Lower lobe of right lung (tissue), 2 donors: ENCODE results near the gene YEATS2. TPM values are rescaled to one million over a fixed set of nuclear protein-coding genes. Genes with fewer than 3 reads are reported as not detected.
A peak's percentile ranks its signal among the peaks of the same experiment; 100 is the strongest.

Experiments used
- ATAC-seq, 2 donors: fragments of 200-7000 bp; cut with Tn5 transposase; one replicate each; pipeline ENCODE4 v1.9.1; 2020 to 2022; ENCODE audit warnings: mild to moderate bottlenecking in 2 of 2, moderate library complexity in 2 of 2
- DNase-seq: peaks from one replicate; pipeline ENCODE4 v3.0.0-alpha.2; 2020
- H3K27ac ChIP-seq: fragments of 200-600 bp; one replicate; pipeline ENCODE4 v1.8.0; 2022
- H3K27me3 ChIP-seq: fragments of 200-600 bp; one replicate; pipeline ENCODE4 v1.8.0; 2022; ENCODE audit warnings: low read depth
- H3K36me3 ChIP-seq: fragments of 200-600 bp; one replicate; pipeline ENCODE4 v1.8.0; 2022; ENCODE audit warnings: mild to moderate bottlenecking
- H3K4me1 ChIP-seq: fragments of 200-600 bp; one replicate; pipeline ENCODE4 v1.8.0; 2022
- H3K4me3 ChIP-seq: fragments of 200-600 bp; one replicate; pipeline ENCODE4 v1.8.0; 2022; ENCODE audit warnings: mild to moderate bottlenecking
- H3K9me3 ChIP-seq: fragments of 200-600 bp; one replicate; pipeline ENCODE4 v1.8.0; 2022
- CTCF ChIP-seq: fragments of 200-600 bp; IDR thresholded peaks from one replicate; pipeline ENCODE4 v1.8.0; 2022; ENCODE audit warnings: antibody characterized with exemption, mild to moderate bottlenecking
- intact Hi-C: fragments of 100-400 bp; cut with DNase I; formaldehyde crosslinking; loops from one replicate; pipeline ENCODE4 v1.11.0; 2022
- total RNA-seq: library from RNA; stranded (reverse); fragmentation: NEBNext Ultra II Directional; extraction: Animal tissue kit (Norgen Biotek cat#: 25700); gene quantifications from one replicate; pipeline ENCODE4 v1.2.1, GENCODE V29; 2021
- donor health status: DM: no; HTN: yes; CAD: no; lungs with severe emphysema.

The YEATS2 gene
- total RNA-seq, 1 donor from 2014 or later: 29.0 TPM

GRCh38 chr3:183818706-183819624 lies 121.4 kb downstream of the YEATS2 start:
- no peak for TF ChIP-seq CTCF
- no peak overlapping the region for H3K4me3 ChIP-seq
- peak in 1 of 2 donors; percentile 9 for ATAC-seq

GRCh38 chr3:183819831-183820230 lies 122.2 kb downstream of the YEATS2 start:
- no peak for ATAC-seq
- Histone ChIP-seq H3K27ac (no peak overlapping the region), H3K36me3 (peaks cover 14% of the 10 kb centered on the region), H3K27me3 (no peaks in the 10 kb centered on the region), H3K4me1 (peaks cover 11% of the 10 kb centered on the region), H3K4me3 (no peak overlapping the region), H3K9me3 (no peaks in the 10 kb centered on the region)
- DNase-seq: no peak
- no peak for TF ChIP-seq CTCF
- intact Hi-C loops: no loop called here

More at GRCh38 chr3:183818706-183819624, 121.4 kb downstream of the YEATS2 start:
- Histone ChIP-seq H3K4me1 (peaks cover 2% of the 10 kb centered on the region), H3K27me3 (no peaks in the 10 kb centered on the region), H3K36me3 (peaks cover 18% of the 10 kb centered on the region), H3K9me3 (no peaks in the 10 kb centered on the region), H3K27ac (no peak overlapping the region)
- no peak for DNase-seq
- intact Hi-C loops: no loop called here

GRCh38 chr3:183822631-183823030 lies 125.0 kb downstream of the YEATS2 start:
- Histone ChIP-seq H3K27me3 (no peaks in the 10 kb centered on the region), H3K9me3 (no peaks in the 10 kb centered on the region), H3K4me3 (no peak overlapping the region), H3K27ac (no peak overlapping the region), H3K36me3 (peaks cover under 1% of the 10 kb centered on the region), H3K4me1 (peaks cover 20% of the 10 kb centered on the region)
- intact Hi-C loops: no loop called here
- DNase-seq (no peak), ATAC-seq (no peak)
- no peak for TF ChIP-seq CTCF

- Histone ChIP-seq H3K4me1 (peaks cover 20% of the 10 kb centered on the region), H3K27me3 (no peaks in the 10 kb centered on the region), H3K9me3 (no peaks in the 10 kb centered on the region), H3K4me3 (no peak overlapping the region), H3K36me3 (peaks cover 11% of the 10 kb centered on the region), H3K27ac (no peak overlapping the region)
- no peak for TF ChIP-seq CTCF
- DNase-seq (no peak), ATAC-seq (no peak)
- intact Hi-C loops: no loop called here
Observed at GRCh38 chr3:183823963-183824362, 126.4 kb downstream of the YEATS2 start.

- Histone ChIP-seq H3K4me1 (peaks cover 20% of the 10 kb centered on the region), H3K27me3 (no peaks in the 10 kb centered on the region), H3K27ac (no peak overlapping the region), H3K9me3 (no peaks in the 10 kb centered on the region), H3K36me3 (peaks cover 21% of the 10 kb centered on the region), H3K4me3 (peak overlapping the region; percentile 67)
- intact Hi-C loops: no loop called here
- ATAC-seq (peak; percentile 52 to 58), DNase-seq (no peak)
- no peak for TF ChIP-seq CTCF
Observed at GRCh38 chr3:183824761-183825455, 127.3 kb downstream of the YEATS2 start.
